HepG2 (cell line): ENCODE data around the gene MROH2A. TPM values are rescaled to one million over a fixed set of nuclear protein-coding genes. Genes with fewer than 3 reads are reported as not detected.

Experiments
- BCL6 ChIP-seq: IDR thresholded peaks from 2 replicates; pipeline ENCODE4 v1.6.1; 2016; ENCODE audit warnings: missing genetic modification reagents, missing compliant biosample characterization
- CREB3 ChIP-seq: sonication (generic); formaldehyde crosslinking; IDR thresholded peaks from 2 replicates; pipeline ENCODE4 v1.5.0; 2020; ENCODE audit warnings: missing genetic modification reagents
- GLI4 ChIP-seq: sonication (generic); formaldehyde crosslinking; IDR thresholded peaks from 2 replicates; pipeline ENCODE4 v1.5.1; 2020; ENCODE audit warnings: missing genetic modification reagents, mild to moderate bottlenecking, moderate library complexity, borderline replicate concordance
- HDAC2 ChIP-seq: sonication (generic); formaldehyde crosslinking; IDR thresholded peaks from 2 replicates; pipeline ENCODE4 v1.4.0; 2020; ENCODE audit warnings: missing genetic modification reagents
- HDAC6 ChIP-seq: fragments of 200-600 bp; sonication (generic); IDR thresholded peaks from 2 replicates; pipeline ENCODE4 v1.7.0; 2017; ENCODE audit warnings: mild to moderate bottlenecking, antibody characterized with exemption, low read length, low read depth
- HNRNPUL1 ChIP-seq: fragments of 200-400 bp; formaldehyde crosslinking; IDR thresholded peaks from 2 replicates; pipeline ENCODE4 v1.6.1; 2017; ENCODE audit warnings: low read depth, mild to moderate bottlenecking, low read length, moderate library complexity
- KAT8 ChIP-seq: IDR thresholded peaks from 2 replicates; pipeline ENCODE4 v1.6.1; 2016; ENCODE audit warnings: missing genetic modification reagents, missing compliant biosample characterization
- MIER3 ChIP-seq: IDR thresholded peaks from 2 replicates; pipeline ENCODE4 v1.6.1; 2016; ENCODE audit warnings: missing compliant biosample characterization, borderline replicate concordance
- MTF2 ChIP-seq: sonication (generic); formaldehyde crosslinking; IDR thresholded peaks from 2 replicates; pipeline ENCODE4 v1.5.0; 2020; ENCODE audit warnings: missing genetic modification reagents, borderline replicate concordance
- POLR2AphosphoS2 ChIP-seq: IDR thresholded peaks from 2 replicates; pipeline ENCODE4 v1.6.1; 2011; ENCODE audit warnings: low read depth, low read length, improper control_type of control experiment
- SRSF9 ChIP-seq: fragments of 200-400 bp; formaldehyde crosslinking; IDR thresholded peaks from 2 replicates; pipeline ENCODE4 v1.6.1; 2018; ENCODE audit warnings: borderline replicate concordance, mild to moderate bottlenecking, low read depth, low read length; ENCODE audit not compliant: insufficient read depth, poor library complexity, severe bottlenecking
- TSC22D2 ChIP-seq: sonication (generic); formaldehyde crosslinking; IDR thresholded peaks from 2 replicates; pipeline ENCODE4 v1.5.1; 2020; ENCODE audit warnings: missing genetic modification reagents, mild to moderate bottlenecking, borderline replicate concordance
- XRCC5 ChIP-seq: fragments of 200-400 bp; formaldehyde crosslinking; optimal IDR thresholded peaks from 2 replicates; pipeline ENCODE3; 2017; ENCODE audit warnings: mild to moderate bottlenecking, low read length
- ZFP36 ChIP-seq: fragments of 150-350 bp; IDR thresholded peaks from 2 replicates; pipeline ENCODE4 v1.6.1; 2018; ENCODE audit warnings: borderline replicate concordance, low read length, low read depth; ENCODE audit not compliant: partially characterized antibody
- ZNF326 ChIP-seq: sonication (generic); formaldehyde crosslinking; IDR thresholded peaks from 2 replicates; pipeline ENCODE4 v1.4.0; 2020; ENCODE audit warnings: missing genetic modification reagents, borderline replicate concordance
- ZNF34 ChIP-seq: sonication (generic); formaldehyde crosslinking; IDR thresholded peaks from 2 replicates; pipeline ENCODE4 v1.4.0; 2020; ENCODE audit warnings: mild to moderate bottlenecking, missing genetic modification reagents, borderline replicate concordance
- ZNF430 ChIP-seq: sonication (generic); formaldehyde crosslinking; IDR thresholded peaks from 2 replicates; pipeline ENCODE4 v1.9.0; 2021; ENCODE audit warnings: mild to moderate bottlenecking, missing genetic modification reagents
- ZNF501 ChIP-seq: sonication (generic); formaldehyde crosslinking; IDR thresholded peaks from 2 replicates; pipeline ENCODE4 v1.5.1; 2020; ENCODE audit warnings: mild to moderate bottlenecking, moderate library complexity, missing genetic modification reagents
- ZNF547 ChIP-seq: sonication (generic); formaldehyde crosslinking; IDR thresholded peaks from 2 replicates; pipeline ENCODE4 v1.5.1; 2020; ENCODE audit warnings: mild to moderate bottlenecking, missing genetic modification reagents
- ZNF570 ChIP-seq: sonication (generic); formaldehyde crosslinking; IDR thresholded peaks from 2 replicates; pipeline ENCODE4 v1.4.0; 2020; ENCODE audit warnings: mild to moderate bottlenecking, missing genetic modification reagents, borderline replicate concordance
- ZNF773 ChIP-seq: sonication (generic); formaldehyde crosslinking; IDR thresholded peaks from 2 replicates; pipeline ENCODE4 v1.4.0; 2020; ENCODE audit warnings: missing genetic modification reagents, borderline replicate concordance
- ZNF788 ChIP-seq: sonication (generic); formaldehyde crosslinking; IDR thresholded peaks from 2 replicates; pipeline ENCODE4 v1.5.0; 2020; ENCODE audit warnings: mild to moderate bottlenecking, missing genetic modification reagents, borderline replicate concordance
- ZSCAN22 ChIP-seq: sonication (generic); formaldehyde crosslinking; IDR thresholded peaks from 2 replicates; pipeline ENCODE4 v1.4.0; 2020; ENCODE audit warnings: mild to moderate bottlenecking, missing genetic modification reagents
- ZSCAN30 ChIP-seq: sonication (generic); formaldehyde crosslinking; IDR thresholded peaks from 2 replicates; pipeline ENCODE4 v1.5.0; 2020; ENCODE audit warnings: mild to moderate bottlenecking, missing genetic modification reagents
- polyA plus RNA-seq, 8 experiments: library from polyadenylated mRNA; depleted of rRNA in 3 of 8; stranded (reverse) in 7 of 8; unstranded in 1 of 8; fragments of >200 nt; fragmentation: Illumina TruSeq in 4 of 8; extraction: Trizol in 4 of 8; gene quantifications; 2 replicates each; pipeline versions ENCODE4 v1.2.1 to v1.2.3, GENCODE V29; 2011 to 2016; ENCODE audit warnings: low read depth in 4 of 8, missing spikeins in 1 of 8, mixed read lengths in 1 of 8; ENCODE audit not compliant: insufficient read depth in 1 of 8
- total RNA-seq, 5 experiments: library from RNA; depleted of rRNA; stranded (reverse); fragments of >200 nt; fragmentation: Illumina TruSeq; extraction: Trizol; gene quantifications; 2 replicates each; pipeline ENCODE4 v1.2.3, GENCODE V29; 2016; ENCODE audit warnings: low read depth in 1 of 5
- TF ChIP-seq, protein P1 (sequence below): sonication (generic); formaldehyde crosslinking; IDR thresholded peaks from 2 replicates; pipeline ENCODE4 v1.4.0; 2020; ENCODE audit warnings: missing genetic modification reagents
- TF ChIP-seq, protein P2 (sequence below): sonication (generic); formaldehyde crosslinking; IDR thresholded peaks from 2 replicates; pipeline ENCODE4 v1.9.0; 2021; ENCODE audit warnings: missing genetic modification reagents, borderline replicate concordance

MROH2A gene
- total and polyA plus RNA-seq, 2 of the 13 experiments (the other 11 are each of a cell fraction or from before 2014, with no cell fraction given) = 0.03 to 0.04 TPM

GRCh38 chr2:233756429-233757081, 21.6 kb upstream of the MROH2A start (continued):
- no peak for TF ChIP-seq SRSF9
- no peak for TF ChIP-seq ZSCAN22 (CRISPR knock-in tag)
- TF ChIP-seq, protein P1, sequence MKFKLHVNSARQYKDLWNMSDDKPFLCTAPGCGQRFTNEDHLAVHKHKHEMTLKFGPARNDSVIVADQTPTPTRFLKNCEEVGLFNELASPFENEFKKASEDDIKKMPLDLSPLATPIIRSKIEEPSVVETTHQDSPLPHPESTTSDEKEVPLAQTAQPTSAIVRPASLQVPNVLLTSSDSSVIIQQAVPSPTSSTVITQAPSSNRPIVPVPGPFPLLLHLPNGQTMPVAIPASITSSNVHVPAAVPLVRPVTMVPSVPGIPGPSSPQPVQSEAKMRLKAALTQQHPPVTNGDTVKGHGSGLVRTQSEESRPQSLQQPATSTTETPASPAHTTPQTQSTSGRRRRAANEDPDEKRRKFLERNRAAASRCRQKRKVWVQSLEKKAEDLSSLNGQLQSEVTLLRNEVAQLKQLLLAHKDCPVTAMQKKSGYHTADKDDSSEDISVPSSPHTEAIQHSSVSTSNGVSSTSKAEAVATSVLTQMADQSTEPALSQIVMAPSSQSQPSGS (CRISPR knock-in tag) = peak; percentile 67; the same call in 1 of the 2 replicates
- no peak for TF ChIP-seq ZNF570 (CRISPR knock-in tag)
- TF ChIP-seq ZFP36 = peak; percentile 88
- TF ChIP-seq CREB3 (CRISPR knock-in tag) = no peak
- TF ChIP-seq HNRNPUL1 = peak; percentile 78; the same call in 1 of the 2 replicates
- TF ChIP-seq MTF2 = no peak
- TF ChIP-seq KAT8 = peak; percentile 73
- peak; percentile 32; the same call in 1 of the 2 replicates for TF ChIP-seq ZNF788 (CRISPR knock-in tag)
- peak; percentile 77; the same call in 1 of the 2 replicates for TF ChIP-seq MIER3 (CRISPR knock-in tag)
- TF ChIP-seq HDAC2 = peak; percentile 99
- TF ChIP-seq GLI4 (CRISPR knock-in tag) = no peak
- no peak for TF ChIP-seq XRCC5
- no peak for TF ChIP-seq POLR2AphosphoS2
- TF ChIP-seq ZNF773 (CRISPR knock-in tag) = no peak
- TF ChIP-seq ZNF547 (CRISPR knock-in tag) = 0 out of 2 replicates have a peak, but pooled peaks have one; percentile 23
- TF ChIP-seq, protein P2, sequence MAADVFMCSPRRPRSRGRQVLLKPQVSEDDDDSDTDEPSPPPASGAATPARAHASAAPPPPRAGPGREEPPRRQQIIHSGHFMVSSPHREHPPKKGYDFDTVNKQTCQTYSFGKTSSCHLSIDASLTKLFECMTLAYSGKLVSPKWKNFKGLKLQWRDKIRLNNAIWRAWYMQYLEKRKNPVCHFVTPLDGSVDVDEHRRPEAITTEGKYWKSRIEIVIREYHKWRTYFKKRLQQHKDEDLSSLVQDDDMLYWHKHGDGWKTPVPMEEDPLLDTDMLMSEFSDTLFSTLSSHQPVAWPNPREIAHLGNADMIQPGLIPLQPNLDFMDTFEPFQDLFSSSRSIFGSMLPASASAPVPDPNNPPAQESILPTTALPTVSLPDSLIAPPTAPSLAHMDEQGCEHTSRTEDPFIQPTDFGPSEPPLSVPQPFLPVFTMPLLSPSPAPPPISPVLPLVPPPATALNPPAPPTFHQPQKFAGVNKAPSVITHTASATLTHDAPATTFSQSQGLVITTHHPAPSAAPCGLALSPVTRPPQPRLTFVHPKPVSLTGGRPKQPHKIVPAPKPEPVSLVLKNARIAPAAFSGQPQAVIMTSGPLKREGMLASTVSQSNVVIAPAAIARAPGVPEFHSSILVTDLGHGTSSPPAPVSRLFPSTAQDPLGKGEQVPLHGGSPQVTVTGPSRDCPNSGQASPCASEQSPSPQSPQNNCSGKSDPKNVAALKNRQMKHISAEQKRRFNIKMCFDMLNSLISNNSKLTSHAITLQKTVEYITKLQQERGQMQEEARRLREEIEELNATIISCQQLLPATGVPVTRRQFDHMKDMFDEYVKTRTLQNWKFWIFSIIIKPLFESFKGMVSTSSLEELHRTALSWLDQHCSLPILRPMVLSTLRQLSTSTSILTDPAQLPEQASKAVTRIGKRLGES = no peak
- peak; percentile 63; the same call in 1 of the 2 replicates for TF ChIP-seq ZNF430
- no peak for TF ChIP-seq ZNF326 (CRISPR knock-in tag)
- no peak for TF ChIP-seq TSC22D2 (CRISPR knock-in tag)
- no peak for TF ChIP-seq HDAC6
- TF ChIP-seq ZNF34 (CRISPR knock-in tag) = no peak
- TF ChIP-seq ZNF501 (CRISPR knock-in tag) = no peak
- TF ChIP-seq BCL6 (CRISPR knock-in tag) = peak; percentile 97
- peak; percentile 72; the same call in 1 of the 2 replicates for TF ChIP-seq ZSCAN30 (CRISPR knock-in tag)
